ENCODE data around the gene ADAM17. TPM values are rescaled to one million over a fixed set of nuclear protein-coding genes. Genes with fewer than 3 reads are reported as not detected.

Gene ADAM17
- total and polyA plus RNA-seq, 10 of the 15 experiments (the other 5 are each of a cell fraction or from before 2014, with no cell fraction given), result 2.3 to 18.5 (median 13.4) TPM

- no peak for TF ChIP-seq IRF3 (IDR thresholded peaks at IDR 0.05)
- TF ChIP-seq SIX5 (IDR thresholded peaks at IDR 0.05; ENCODE audit: low read depth, low read length, severe bottlenecking), result no peak
- no peak for TF ChIP-seq IRF4 (IDR thresholded peaks at IDR 0.05; ENCODE audit: low read depth, low read length)
- no peak for TF ChIP-seq BCL11A (IDR thresholded peaks at IDR 0.05; ENCODE audit: low read depth, low read length)
Observed at GRCh38 chr2:9578467-9579235, 23.0 kb upstream of the ADAM17 start (continued).

GRCh38 chr2:9574331-9574730, 18.7 kb upstream of the ADAM17 start:
- FAIRE-seq (no peak), ATAC-seq (no peak)

More at GRCh38 chr2:9574331-9574730, 18.7 kb upstream of the ADAM17 start:
- DNase-seq (ENCODE audit: low read depth, low spot score), result no peak
- no peaks in the 10 kb centered on the region for H3K36me3 ChIP-seq (ENCODE audit: control insufficient read depth in 2 of 2, insufficient read depth in 2 of 2, low read length in 1 of 2)
- H3K79me2 ChIP-seq (ENCODE audit: control insufficient read depth, insufficient read depth, low read length), result no peaks in the 10 kb centered on the region
- in situ Hi-C loops (cut with MboI), result no loop called here
- BruUV-seq (replicated peaks), result no TSS peak
- H3K27ac ChIP-seq (ENCODE audit: control insufficient read depth, insufficient read depth), result no peak overlapping the region
- SMC1A ChIA-PET (ENCODE audit: uncharacterized antibody, unreplicated experiment), result interaction anchor here (0.9 to 1.0 kb wide), 3 partner anchors 13 to 43 kb away, joined by 3 read pairs; no protein-coding TSS in a partner anchor
- H3K9me3 ChIP-seq (replicated peaks; ENCODE audit: control insufficient read depth, insufficient read depth, low read length), result no peaks in the 10 kb centered on the region
- RAD21 ChIA-PET (ENCODE audit: unreplicated experiment), result no interaction called here
- H3K4me1 ChIP-seq (ENCODE audit: control insufficient read depth, insufficient read depth, low read length), result no peaks in the 10 kb centered on the region
- POLR2A ChIA-PET, result no interaction called here
- H3K4me2 ChIP-seq (ENCODE audit: control insufficient read depth, insufficient read depth), result no peak overlapping the region
- no peak overlapping the region for H3K9ac ChIP-seq (ENCODE audit: control insufficient read depth, insufficient read depth, low read length)
- H3K27me3 ChIP-seq (replicated peaks in 1 of 2; ENCODE audit: control insufficient read depth in 2 of 2, insufficient read depth in 2 of 2, low read length in 1 of 2), result no peaks in the 10 kb centered on the region
- H3K4me3 ChIP-seq, result no peak overlapping the region
- no peaks in the 10 kb centered on the region; the same call in 1 of the 2 replicates for H4K20me1 ChIP-seq (ENCODE audit: control insufficient read depth, insufficient read depth)
- TF ChIP-seq YY1 (IDR thresholded peaks at IDR 0.05; ENCODE audit: low read depth, low read length), result no peak
- no peak for TF ChIP-seq MAX (IDR thresholded peaks at IDR 0.05; ENCODE audit: low read depth, low read length)
- no peak for TF ChIP-seq NR2F1 (conservative IDR thresholded peaks at IDR 0.05)
- TF ChIP-seq IKZF2 (IDR thresholded peaks at IDR 0.05), result no peak
- no peak for TF ChIP-seq DPF2 (IDR thresholded peaks at IDR 0.05)
- no peak for TF ChIP-seq CTCF (IDR thresholded peaks at IDR 0.05 in 2 of 3, conservative IDR thresholded peaks at IDR 0.05 in 1 of 3; ENCODE audit: control insufficient read depth in 2 of 3, extremely low read depth in 1 of 3, insufficient read depth in 1 of 3, low read depth in 3 of 3, low read length in 3 of 3)
- no peak for TF ChIP-seq PBX3 (IDR thresholded peaks at IDR 0.05; ENCODE audit: insufficient replicate concordance, low read depth, low read length)
- no peak for TF ChIP-seq KAT2A (conservative IDR thresholded peaks at IDR 0.05; ENCODE audit: control insufficient read depth, low read depth, low read length)
- no peak for TF ChIP-seq RELB (IDR thresholded peaks at IDR 0.05; ENCODE audit: low read depth)
- TF ChIP-seq WRNIP1 (IDR thresholded peaks at IDR 0.05; ENCODE audit: borderline replicate concordance, low read depth, low read length), result no peak
- no peak for TF ChIP-seq NFXL1 (IDR thresholded peaks at IDR 0.05; ENCODE audit: borderline replicate concordance)
- no peak for TF ChIP-seq GABPA (IDR thresholded peaks at IDR 0.05; ENCODE audit: low read depth)
- intact Hi-C loops (cut with micrococcal nuclease; ENCODE audit: unreplicated experiment), result no loop called here
- no peak overlapping the region for H2AFZ ChIP-seq (ENCODE audit: control insufficient read depth, low read depth, low read length)
- 100% methylated on average over 2 of the region's 2 CpGs for WGBS (ENCODE audit: insufficient coverage, insufficient replicate concordance, low lambda C conversion rate, missing lambda C conversion rate)
- CTCF ChIA-PET, result interaction anchor here (0.6 to 1.2 kb wide), 4 partner anchors 10 to 84 kb away, joined by 3 read pairs; no protein-coding TSS in a partner anchor

Data from GM12878 (cell line).